ENCODE data around the gene DGKI. TPM values are rescaled to one million over a fixed set of nuclear protein-coding genes. Genes with fewer than 3 reads are reported as not detected.

Gene DGKI
- total RNA-seq, 1 experiment from 2014 or later, result 0.55 TPM

- Histone ChIP-seq H3K79me2 (ENCODE audit: insufficient read depth, low read length) (no peaks in the 10 kb centered on the region), H2BK12ac (ENCODE audit: insufficient read length, low read depth, low read length) (no peak overlapping the region), H4K20me1 (ENCODE audit: control insufficient read depth, insufficient read depth, insufficient read length) (no peaks in the 10 kb centered on the region), H2BK15ac (ENCODE audit: low read depth, low read length) (no peak overlapping the region), H3K23me2 (ENCODE audit: insufficient read length, low read depth, low read length, poor library complexity, severe bottlenecking) (no peaks in the 10 kb centered on the region), H3K14ac (ENCODE audit: insufficient read depth, low read length) (no peak overlapping the region), H3K4me2 (ENCODE audit: insufficient read depth, insufficient read length, low read length) (no peak overlapping the region), H3K4ac (ENCODE audit: low read depth, low read length) (no peak overlapping the region), H4K8ac (replicated peaks; ENCODE audit: insufficient read length, low read depth, low read length) (no peak overlapping the region), H3K23ac (ENCODE audit: insufficient read length, low read depth, low read length) (no peak overlapping the region), H3K18ac (ENCODE audit: insufficient read length, low read depth, low read length) (no peak overlapping the region), H3T11ph (ENCODE audit: low read length) (no peak overlapping the region), H2BK5ac (ENCODE audit: insufficient read length, low read length) (no peak overlapping the region), H3K9me3 (ENCODE audit: control insufficient read depth, low read depth, low read length) (no peaks in the 10 kb centered on the region), H3K9ac (ENCODE audit: extremely low read depth, insufficient read length, low read length) (no peak overlapping the region), H4K5ac (ENCODE audit: insufficient read length, low read depth, low read length) (no peak overlapping the region), H2BK20ac (ENCODE audit: low read depth, low read length, poor library complexity, severe bottlenecking) (no peak overlapping the region), H3K4me1 (ENCODE audit: insufficient read depth, low read length) (peaks cover 3% of the 10 kb centered on the region; the same call in 1 of the 2 replicates), H3K27me3 (ENCODE audit: insufficient read depth, low read length) (no peaks in the 10 kb centered on the region), H2BK120ac (ENCODE audit: low read depth, low read length, poor library complexity, severe bottlenecking) (no peak overlapping the region), H3K79me1 (ENCODE audit: insufficient read depth, low read depth, low read length, poor library complexity, severe bottlenecking) (no peaks in the 10 kb centered on the region), H3K27ac (ENCODE audit: insufficient read length, low read depth, low read length) (no peak overlapping the region), H2AK5ac (ENCODE audit: insufficient read length, low read length) (no peak overlapping the region), H2AFZ (ENCODE audit: low read length) (no peak overlapping the region), H4K91ac (ENCODE audit: insufficient read length, low read depth, low read length) (no peak overlapping the region), H3K56ac (ENCODE audit: insufficient read length, low read depth, low read length) (no peak overlapping the region)
- peaks cover 12 to 19% of the 10 kb centered on the region in 2 experiments for H3K4me1 Mint-ChIP-seq
- H3K27ac Mint-ChIP-seq, result no peak overlapping the region
- TF ChIP-seq CTCF (conservative IDR thresholded peaks at IDR 0.05), result no peak
- no peak for DNase-seq
- WGBS (ENCODE audit: extremely low coverage, insufficient read length, low lambda C conversion rate), result no CpG with 5 or more reads among the region's 1 CpG
- no peaks in the 10 kb centered on the region for H3K27me3 Mint-ChIP-seq (ENCODE audit: low read depth)
- peaks cover 0 to 5% of the 10 kb centered on the region in 2 experiments; a peak in 4 of 5 replicates for H3K9me3 Mint-ChIP-seq
- no peak overlapping the region for H3K4me3 Mint-ChIP-seq
- H3K36me3 Mint-ChIP-seq (ENCODE audit: insufficient read depth in 1 of 3, low read depth in 3 of 3), result peaks cover 2 to 5% (median 3%) of the 10 kb centered on the region in 3 experiments; a peak in 5 of 7 replicates
These were observed 45.8 kb downstream of the DGKI start for GRCh38 chr7:137801003-137801402.
